ENCODE results near the gene PPP2R3A.
"Not testable (repeated sequence)": the region's sequence is repeated elsewhere in the genome, so short reads cannot be mapped to it uniquely, and the experiment has no call there.

Gene PPP2R3A

GRCh38 chr3:136105044-136105443, 139.5 kb downstream of the PPP2R3A start:
- no peak for DNase-seq

GRCh38 chr3:136106101-136106500, 140.6 kb downstream of the PPP2R3A start:
- DNase-seq = no peak

GRCh38 chr3:136109499-136109898, 144.0 kb downstream of the PPP2R3A start:
- DNase-seq = no peak

GRCh38 chr3:136110481-136110880, 145.0 kb downstream of the PPP2R3A start:
- no peak for DNase-seq

- DNase-seq = no peak
Observed at GRCh38 chr3:136114421-136114820, 148.9 kb downstream of the PPP2R3A start.

GRCh38 chr3:136119332-136119731, 153.8 kb downstream of the PPP2R3A start:
- not testable (repeated sequence) for DNase-seq

- DNase-seq = not testable (repeated sequence)
Observed at GRCh38 chr3:136119783-136120182, 154.3 kb downstream of the PPP2R3A start.

GRCh38 chr3:136120373-136121348, 155.1 kb downstream of the PPP2R3A start:
- no peak for DNase-seq

GRCh38 chr3:136122006-136122405, 156.5 kb downstream of the PPP2R3A start:
- DNase-seq = no peak

GRCh38 chr3:136131647-136132046, 166.1 kb downstream of the PPP2R3A start:
- DNase-seq = not testable (repeated sequence)

- no peak for DNase-seq
Observed at GRCh38 chr3:136134091-136134490, 168.6 kb downstream of the PPP2R3A start.

GRCh38 chr3:136135039-136135802, 169.7 kb downstream of the PPP2R3A start:
- DNase-seq = no peak

GRCh38 chr3:136136454-136136853, 170.9 kb downstream of the PPP2R3A start:
- DNase-seq = no peak

GRCh38 chr3:136141291-136141785, 175.8 kb downstream of the PPP2R3A start:
- DNase-seq = no peak

- no peak for DNase-seq
Observed at GRCh38 chr3:136141891-136142290, 176.4 kb downstream of the PPP2R3A start.

- no peak for DNase-seq
Observed at GRCh38 chr3:136142592-136142991, 177.1 kb downstream of the PPP2R3A start.

- not testable (repeated sequence) for DNase-seq
Observed at GRCh38 chr3:136144397-136144796, 178.9 kb downstream of the PPP2R3A start.

GRCh38 chr3:136146981-136147729, 181.6 kb downstream of the PPP2R3A start:
- no peak for DNase-seq

- DNase-seq = no peak
Observed at GRCh38 chr3:136149667-136150066, 184.1 kb downstream of the PPP2R3A start.

GRCh38 chr3:136151219-136151618, 185.7 kb downstream of the PPP2R3A start:
- no peak for DNase-seq

GRCh38 chr3:136152176-136152843, 186.8 kb downstream of the PPP2R3A start:
- DNase-seq = no peak

GRCh38 chr3:136152963-136153362, 187.4 kb downstream of the PPP2R3A start:
- no peak for DNase-seq

Measured in RPMI8226 (cell line).